ENCODE data around the gene POLR1B. TPM values are rescaled to one million over a fixed set of nuclear protein-coding genes. Genes with fewer than 3 reads are reported as not detected.

Gene POLR1B
- total and polyA plus RNA-seq, 2 experiments from 2014 or later, result 15.4 to 58.3 TPM

DNA sequence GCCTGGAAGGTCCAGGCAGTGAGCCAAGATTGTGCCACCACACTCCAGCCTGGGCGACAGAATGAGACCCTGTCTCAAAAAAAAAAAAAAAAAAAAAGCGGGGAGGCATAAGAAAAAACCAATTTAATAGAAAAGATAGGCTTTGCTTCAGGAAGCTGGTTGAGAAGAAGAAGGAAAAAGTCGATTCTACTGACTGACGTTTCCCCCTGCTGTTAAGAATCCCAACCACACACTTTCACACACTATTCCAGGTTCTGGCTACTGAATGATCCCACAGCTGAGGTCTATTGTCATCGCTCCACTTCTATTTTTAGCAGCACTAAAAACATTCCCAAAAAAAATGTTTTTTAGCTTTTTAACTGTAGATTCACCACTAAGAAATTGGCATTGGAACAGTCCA, 35.5 kb downstream of the POLR1B start (continued):
- TF ChIP-seq, protein P1, sequence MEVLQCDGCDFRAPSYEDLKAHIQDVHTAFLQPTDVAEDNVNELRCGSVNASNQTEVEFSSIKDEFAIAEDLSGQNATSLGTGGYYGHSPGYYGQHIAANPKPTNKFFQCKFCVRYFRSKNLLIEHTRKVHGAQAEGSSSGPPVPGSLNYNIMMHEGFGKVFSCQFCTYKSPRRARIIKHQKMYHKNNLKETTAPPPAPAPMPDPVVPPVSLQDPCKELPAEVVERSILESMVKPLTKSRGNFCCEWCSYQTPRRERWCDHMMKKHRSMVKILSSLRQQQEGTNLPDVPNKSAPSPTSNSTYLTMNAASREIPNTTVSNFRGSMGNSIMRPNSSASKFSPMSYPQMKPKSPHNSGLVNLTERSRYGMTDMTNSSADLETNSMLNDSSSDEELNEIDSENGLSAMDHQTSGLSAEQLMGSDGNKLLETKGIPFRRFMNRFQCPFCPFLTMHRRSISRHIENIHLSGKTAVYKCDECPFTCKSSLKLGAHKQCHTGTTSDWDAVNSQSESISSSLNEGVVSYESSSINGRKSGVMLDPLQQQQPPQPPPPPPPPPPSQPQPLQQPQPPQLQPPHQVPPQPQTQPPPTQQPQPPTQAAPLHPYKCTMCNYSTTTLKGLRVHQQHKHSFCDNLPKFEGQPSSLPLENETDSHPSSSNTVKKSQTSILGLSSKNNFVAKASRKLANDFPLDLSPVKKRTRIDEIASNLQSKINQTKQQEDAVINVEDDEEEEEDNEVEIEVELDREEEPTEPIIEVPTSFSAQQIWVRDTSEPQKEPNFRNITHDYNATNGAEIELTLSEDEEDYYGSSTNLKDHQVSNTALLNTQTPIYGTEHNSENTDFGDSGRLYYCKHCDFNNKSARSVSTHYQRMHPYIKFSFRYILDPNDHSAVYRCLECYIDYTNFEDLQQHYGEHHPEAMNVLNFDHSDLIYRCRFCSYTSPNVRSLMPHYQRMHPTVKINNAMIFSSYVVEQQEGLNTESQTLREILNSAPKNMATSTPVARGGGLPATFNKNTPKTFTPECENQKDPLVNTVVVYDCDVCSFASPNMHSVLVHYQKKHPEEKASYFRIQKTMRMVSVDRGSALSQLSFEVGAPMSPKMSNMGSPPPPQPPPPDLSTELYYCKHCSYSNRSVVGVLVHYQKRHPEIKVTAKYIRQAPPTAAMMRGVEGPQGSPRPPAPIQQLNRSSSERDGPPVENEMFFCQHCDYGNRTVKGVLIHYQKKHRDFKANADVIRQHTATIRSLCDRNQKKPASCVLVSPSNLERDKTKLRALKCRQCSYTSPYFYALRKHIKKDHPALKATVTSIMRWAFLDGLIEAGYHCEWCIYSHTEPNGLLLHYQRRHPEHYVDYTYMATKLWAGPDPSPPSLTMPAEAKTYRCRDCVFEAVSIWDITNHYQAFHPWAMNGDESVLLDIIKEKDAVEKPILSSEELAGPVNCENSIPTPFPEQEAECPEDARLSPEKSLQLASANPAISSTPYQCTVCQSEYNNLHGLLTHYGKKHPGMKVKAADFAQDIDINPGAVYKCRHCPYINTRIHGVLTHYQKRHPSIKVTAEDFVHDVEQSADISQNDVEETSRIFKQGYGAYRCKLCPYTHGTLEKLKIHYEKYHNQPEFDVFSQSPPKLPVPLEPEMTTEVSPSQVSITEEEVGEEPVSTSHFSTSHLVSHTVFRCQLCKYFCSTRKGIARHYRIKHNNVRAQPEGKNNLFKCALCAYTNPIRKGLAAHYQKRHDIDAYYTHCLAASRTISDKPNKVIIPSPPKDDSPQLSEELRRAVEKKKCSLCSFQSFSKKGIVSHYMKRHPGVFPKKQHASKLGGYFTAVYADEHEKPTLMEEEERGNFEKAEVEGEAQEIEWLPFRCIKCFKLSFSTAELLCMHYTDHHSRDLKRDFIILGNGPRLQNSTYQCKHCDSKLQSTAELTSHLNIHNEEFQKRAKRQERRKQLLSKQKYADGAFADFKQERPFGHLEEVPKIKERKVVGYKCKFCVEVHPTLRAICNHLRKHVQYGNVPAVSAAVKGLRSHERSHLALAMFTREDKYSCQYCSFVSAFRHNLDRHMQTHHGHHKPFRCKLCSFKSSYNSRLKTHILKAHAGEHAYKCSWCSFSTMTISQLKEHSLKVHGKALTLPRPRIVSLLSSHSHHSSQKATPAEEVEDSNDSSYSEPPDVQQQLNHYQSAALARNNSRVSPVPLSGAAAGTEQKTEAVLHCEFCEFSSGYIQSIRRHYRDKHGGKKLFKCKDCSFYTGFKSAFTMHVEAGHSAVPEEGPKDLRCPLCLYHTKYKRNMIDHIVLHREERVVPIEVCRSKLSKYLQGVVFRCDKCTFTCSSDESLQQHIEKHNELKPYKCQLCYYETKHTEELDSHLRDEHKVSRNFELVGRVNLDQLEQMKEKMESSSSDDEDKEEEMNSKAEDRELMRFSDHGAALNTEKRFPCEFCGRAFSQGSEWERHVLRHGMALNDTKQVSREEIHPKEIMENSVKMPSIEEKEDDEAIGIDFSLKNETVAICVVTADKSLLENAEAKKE (CRISPR knock-in tag; IDR thresholded peaks at IDR 0.05), result no peak

DNA sequence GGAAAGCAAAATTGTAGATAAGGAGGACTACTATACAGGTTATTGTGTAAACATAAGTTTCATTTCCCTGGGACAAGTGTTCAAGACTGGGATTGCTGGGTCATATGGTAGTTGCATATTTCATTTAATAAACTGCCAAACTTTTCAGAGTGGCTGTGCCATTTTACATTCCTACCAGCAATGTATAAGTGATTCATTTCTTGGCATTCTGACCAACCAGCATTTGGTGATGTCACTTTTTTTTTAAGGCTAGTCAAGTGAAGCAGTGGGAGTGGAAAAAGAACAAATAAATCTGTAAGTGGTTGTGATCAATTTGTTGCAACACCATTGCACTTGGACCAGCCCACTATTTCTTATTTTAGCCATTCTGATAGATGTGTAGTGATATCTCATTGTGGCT, 37.0 kb downstream of the POLR1B start:
- ATAC-seq (no peak), DNase-seq (ENCODE audit: low spot score) (no peak)
- no peak overlapping the region for H2AFZ ChIP-seq
- peaks cover 9% of the 10 kb centered on the region for H3K4me1 ChIP-seq (ENCODE audit: insufficient read depth)
- H3K79me2 ChIP-seq (replicated peaks; ENCODE audit: insufficient read depth), result no peaks in the 10 kb centered on the region
- H3K36me3 ChIP-seq (ENCODE audit: insufficient read depth), result peaks cover 21% of the 10 kb centered on the region
- H3K9me3 Mint-ChIP-seq, result no peaks in the 10 kb centered on the region
- no peak overlapping the region for H3K4me3 ChIP-seq
- H3K9me2 ChIP-seq (ENCODE audit: insufficient read depth), result no peaks in the 10 kb centered on the region
- H3K4me1 Mint-ChIP-seq, result peaks cover 9% of the 10 kb centered on the region; the same call in 2 of the 3 replicates
- no peak overlapping the region for H3K27ac ChIP-seq (ENCODE audit: low read depth)
- TF ChIP-seq, protein P2, sequence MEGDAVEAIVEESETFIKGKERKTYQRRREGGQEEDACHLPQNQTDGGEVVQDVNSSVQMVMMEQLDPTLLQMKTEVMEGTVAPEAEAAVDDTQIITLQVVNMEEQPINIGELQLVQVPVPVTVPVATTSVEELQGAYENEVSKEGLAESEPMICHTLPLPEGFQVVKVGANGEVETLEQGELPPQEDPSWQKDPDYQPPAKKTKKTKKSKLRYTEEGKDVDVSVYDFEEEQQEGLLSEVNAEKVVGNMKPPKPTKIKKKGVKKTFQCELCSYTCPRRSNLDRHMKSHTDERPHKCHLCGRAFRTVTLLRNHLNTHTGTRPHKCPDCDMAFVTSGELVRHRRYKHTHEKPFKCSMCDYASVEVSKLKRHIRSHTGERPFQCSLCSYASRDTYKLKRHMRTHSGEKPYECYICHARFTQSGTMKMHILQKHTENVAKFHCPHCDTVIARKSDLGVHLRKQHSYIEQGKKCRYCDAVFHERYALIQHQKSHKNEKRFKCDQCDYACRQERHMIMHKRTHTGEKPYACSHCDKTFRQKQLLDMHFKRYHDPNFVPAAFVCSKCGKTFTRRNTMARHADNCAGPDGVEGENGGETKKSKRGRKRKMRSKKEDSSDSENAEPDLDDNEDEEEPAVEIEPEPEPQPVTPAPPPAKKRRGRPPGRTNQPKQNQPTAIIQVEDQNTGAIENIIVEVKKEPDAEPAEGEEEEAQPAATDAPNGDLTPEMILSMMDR (conservative IDR thresholded peaks at IDR 0.05; ENCODE audit: low read depth in 2 of 2), result no peak
- TF ChIP-seq ZNF331 (CRISPR knock-in tag; IDR thresholded peaks at IDR 0.05; ENCODE audit: low read depth) (no peak), NANOG (IDR thresholded peaks at IDR 0.05; ENCODE audit: borderline replicate concordance) (no peak), CREB1 (CRISPR knock-in tag; IDR thresholded peaks at IDR 0.05; ENCODE audit: low read depth) (no peak), JUNB (IDR thresholded peaks at IDR 0.05; ENCODE audit: unreplicated experiment) (no peak)
- TF ChIP-seq, protein P3, sequence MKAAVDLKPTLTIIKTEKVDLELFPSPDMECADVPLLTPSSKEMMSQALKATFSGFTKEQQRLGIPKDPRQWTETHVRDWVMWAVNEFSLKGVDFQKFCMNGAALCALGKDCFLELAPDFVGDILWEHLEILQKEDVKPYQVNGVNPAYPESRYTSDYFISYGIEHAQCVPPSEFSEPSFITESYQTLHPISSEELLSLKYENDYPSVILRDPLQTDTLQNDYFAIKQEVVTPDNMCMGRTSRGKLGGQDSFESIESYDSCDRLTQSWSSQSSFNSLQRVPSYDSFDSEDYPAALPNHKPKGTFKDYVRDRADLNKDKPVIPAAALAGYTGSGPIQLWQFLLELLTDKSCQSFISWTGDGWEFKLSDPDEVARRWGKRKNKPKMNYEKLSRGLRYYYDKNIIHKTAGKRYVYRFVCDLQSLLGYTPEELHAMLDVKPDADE (IDR thresholded peaks at IDR 0.05), result no peak
- TF ChIP-seq, protein P4, sequence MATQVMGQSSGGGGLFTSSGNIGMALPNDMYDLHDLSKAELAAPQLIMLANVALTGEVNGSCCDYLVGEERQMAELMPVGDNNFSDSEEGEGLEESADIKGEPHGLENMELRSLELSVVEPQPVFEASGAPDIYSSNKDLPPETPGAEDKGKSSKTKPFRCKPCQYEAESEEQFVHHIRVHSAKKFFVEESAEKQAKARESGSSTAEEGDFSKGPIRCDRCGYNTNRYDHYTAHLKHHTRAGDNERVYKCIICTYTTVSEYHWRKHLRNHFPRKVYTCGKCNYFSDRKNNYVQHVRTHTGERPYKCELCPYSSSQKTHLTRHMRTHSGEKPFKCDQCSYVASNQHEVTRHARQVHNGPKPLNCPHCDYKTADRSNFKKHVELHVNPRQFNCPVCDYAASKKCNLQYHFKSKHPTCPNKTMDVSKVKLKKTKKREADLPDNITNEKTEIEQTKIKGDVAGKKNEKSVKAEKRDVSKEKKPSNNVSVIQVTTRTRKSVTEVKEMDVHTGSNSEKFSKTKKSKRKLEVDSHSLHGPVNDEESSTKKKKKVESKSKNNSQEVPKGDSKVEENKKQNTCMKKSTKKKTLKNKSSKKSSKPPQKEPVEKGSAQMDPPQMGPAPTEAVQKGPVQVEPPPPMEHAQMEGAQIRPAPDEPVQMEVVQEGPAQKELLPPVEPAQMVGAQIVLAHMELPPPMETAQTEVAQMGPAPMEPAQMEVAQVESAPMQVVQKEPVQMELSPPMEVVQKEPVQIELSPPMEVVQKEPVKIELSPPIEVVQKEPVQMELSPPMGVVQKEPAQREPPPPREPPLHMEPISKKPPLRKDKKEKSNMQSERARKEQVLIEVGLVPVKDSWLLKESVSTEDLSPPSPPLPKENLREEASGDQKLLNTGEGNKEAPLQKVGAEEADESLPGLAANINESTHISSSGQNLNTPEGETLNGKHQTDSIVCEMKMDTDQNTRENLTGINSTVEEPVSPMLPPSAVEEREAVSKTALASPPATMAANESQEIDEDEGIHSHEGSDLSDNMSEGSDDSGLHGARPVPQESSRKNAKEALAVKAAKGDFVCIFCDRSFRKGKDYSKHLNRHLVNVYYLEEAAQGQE (IDR thresholded peaks at IDR 0.05; ENCODE audit: unreplicated experiment), result no peak
- peaks cover 23% of the 10 kb centered on the region for H3K36me3 Mint-ChIP-seq (ENCODE audit: low read depth)
- no peak overlapping the region for H3K4me3 Mint-ChIP-seq
- no peaks in the 10 kb centered on the region for H3K27me3 ChIP-seq (ENCODE audit: insufficient read depth)
- no peaks in the 10 kb centered on the region for H3F3A ChIP-seq (replicated peaks; ENCODE audit: low read depth)
- peaks cover 4% of the 10 kb centered on the region for H3K27me3 Mint-ChIP-seq (ENCODE audit: insufficient read depth, low read depth, poor library complexity)
- H3K4me2 ChIP-seq, result no peak overlapping the region
- H4K20me1 ChIP-seq (replicated peaks; ENCODE audit: insufficient read depth), result no peaks in the 10 kb centered on the region; the same call in none of the 2 replicates
- no peak overlapping the region for H3K27ac Mint-ChIP-seq

Data from GM23338 (cell line).